IPS DF 6.9 (cell line): ENCODE results near the gene HNRNPK.

Experiments
- DNase-seq: peaks from one replicate; pipeline ENCODE4 v3.0.0-alpha.2; 2013; ENCODE audit warnings: low read depth, low spot score
- H3K27ac ChIP-seq: one replicate; pipeline ENCODE4 v1.5.1; 2013; ENCODE audit warnings: low read length, control low read depth
- H3K27me3 ChIP-seq: 2 replicates; pipeline ENCODE4 v1.6.1; 2013; ENCODE audit warnings: mild to moderate bottlenecking, low read length; ENCODE audit not compliant: control insufficient read depth, insufficient read depth
- H3K36me3 ChIP-seq: 2 replicates; pipeline ENCODE4 v1.6.1; 2013; ENCODE audit warnings: low read length; ENCODE audit not compliant: control insufficient read depth, insufficient read depth
- H3K4me1 ChIP-seq: 2 replicates; pipeline ENCODE4 v1.6.1; 2013; ENCODE audit warnings: low read length; ENCODE audit not compliant: control insufficient read depth, insufficient read depth
- H3K4me3 ChIP-seq: 2 replicates; pipeline ENCODE4 v1.5.1; 2013; ENCODE audit warnings: mild to moderate bottlenecking, low read length
- H3K9me3 ChIP-seq: 2 replicates; pipeline ENCODE4 v1.6.1; 2013; ENCODE audit warnings: low read length, inconsistent platforms; ENCODE audit not compliant: control insufficient read depth, insufficient read depth
- WGBS: extraction: QIAGEN DNeasy Blood & Tissue Kit; methylation state at CpG from one replicate; pipeline ENCODE4 v1.1.7; 2013; ENCODE audit warnings: mixed read lengths, missing lambda C conversion rate; ENCODE audit not compliant: insufficient read length, insufficient coverage; 5-methylcytosine and 5-hydroxymethylcytosine counted together

Gene HNRNPK

GRCh38 chr9:83979812-83980394 lies at the start of gene HNRNPK:
HNRNPK (minus strand) TSS chr9:83980215; CDS start chr9:83978252, 1,963 bp downstream.
- peak; percentile 93 for DNase-seq
- no peaks in the 10 kb centered on the region for H3K27me3 ChIP-seq
- H3K9me3 ChIP-seq, result no peaks in the 10 kb centered on the region
- WGBS, result no CpG with 5 or more reads among the region's 57 CpGs
- no peaks in the 10 kb centered on the region for H3K4me1 ChIP-seq
- peak within 1 kb of the TSS; percentile 95 for H3K4me3 ChIP-seq
- peaks cover 8% of the 10 kb centered on the region; the same call in 1 of the 2 replicates for H3K36me3 ChIP-seq
- no peak within 1 kb of the TSS for H3K27ac ChIP-seq

GRCh38 chr9:84027201-84027600 lies 47.2 kb upstream of the HNRNPK start:
- no peaks in the 10 kb centered on the region for H3K9me3 ChIP-seq
- no peak overlapping the region for H3K27ac ChIP-seq

GRCh38 chr9:84024041-84024575 lies 44.1 kb upstream of the HNRNPK start:
- Histone ChIP-seq H3K27me3 (no peaks in the 10 kb centered on the region), H3K9me3 (no peaks in the 10 kb centered on the region), H3K36me3 (no peaks in the 10 kb centered on the region), H3K27ac (no peak overlapping the region), H3K4me1 (no peaks in the 10 kb centered on the region), H3K4me3 (no peak overlapping the region)
- no CpG with 5 or more reads among the region's 4 CpGs for WGBS
- DNase-seq, result no peak

More at GRCh38 chr9:84027201-84027600, 47.2 kb upstream of the HNRNPK start:
- Histone ChIP-seq H3K4me3 (no peak overlapping the region), H3K36me3 (no peaks in the 10 kb centered on the region), H3K27me3 (no peaks in the 10 kb centered on the region), H3K4me1 (no peaks in the 10 kb centered on the region)
- WGBS, result no CpG with 5 or more reads among the region's 4 CpGs
- no peak for DNase-seq

- DNase-seq, result no peak
- no peaks in the 10 kb centered on the region for H3K27me3 ChIP-seq
- H3K4me1 ChIP-seq, result no peaks in the 10 kb centered on the region
- H3K27ac ChIP-seq, result no peak overlapping the region
- H3K4me3 ChIP-seq, result no peak overlapping the region
- no peaks in the 10 kb centered on the region for H3K9me3 ChIP-seq
- no CpG with 5 or more reads among the region's 2 CpGs for WGBS
- no peaks in the 10 kb centered on the region for H3K36me3 ChIP-seq
Measured at GRCh38 chr9:84007662-84008061, 27.6 kb upstream of the HNRNPK start.

- H3K27me3 ChIP-seq, result no peaks in the 10 kb centered on the region
Measured at GRCh38 chr9:84003246-84003645, 23.2 kb upstream of the HNRNPK start.

GRCh38 chr9:84002344-84002743 lies 22.3 kb upstream of the HNRNPK start:
- no peak overlapping the region for H3K27ac ChIP-seq
- H3K4me1 ChIP-seq, result no peaks in the 10 kb centered on the region
- H3K36me3 ChIP-seq, result peaks cover 3% of the 10 kb centered on the region; the same call in 1 of the 2 replicates

More at GRCh38 chr9:84003246-84003645, 23.2 kb upstream of the HNRNPK start:
- Histone ChIP-seq H3K27ac (no peak overlapping the region), H3K9me3 (no peaks in the 10 kb centered on the region), H3K4me1 (no peaks in the 10 kb centered on the region), H3K4me3 (no peak overlapping the region), H3K36me3 (peaks cover 3% of the 10 kb centered on the region; the same call in 1 of the 2 replicates)
- no CpG with 5 or more reads among the region's 3 CpGs for WGBS
- no peak for DNase-seq

GRCh38 chr9:84001621-84002020 lies 21.6 kb upstream of the HNRNPK start:
- Histone ChIP-seq H3K36me3 (peaks cover 3% of the 10 kb centered on the region; the same call in 1 of the 2 replicates), H3K27ac (no peak overlapping the region), H3K4me1 (no peaks in the 10 kb centered on the region), H3K4me3 (no peak overlapping the region), H3K27me3 (no peaks in the 10 kb centered on the region), H3K9me3 (no peaks in the 10 kb centered on the region)
- WGBS, result no CpG with 5 or more reads among the region's 2 CpGs
- DNase-seq, result no peak

More at GRCh38 chr9:84002344-84002743, 22.3 kb upstream of the HNRNPK start:
- Histone ChIP-seq H3K4me3 (no peak overlapping the region), H3K9me3 (no peaks in the 10 kb centered on the region), H3K27me3 (no peaks in the 10 kb centered on the region)
- no peak for DNase-seq

- H3K9me3 ChIP-seq, result no peaks in the 10 kb centered on the region
- H3K36me3 ChIP-seq, result peaks cover 3% of the 10 kb centered on the region; the same call in 1 of the 2 replicates
- no peak for DNase-seq
- H3K4me1 ChIP-seq, result no peaks in the 10 kb centered on the region
- H3K27me3 ChIP-seq, result no peaks in the 10 kb centered on the region
- no peak overlapping the region for H3K27ac ChIP-seq
- no CpG with 5 or more reads among the region's 3 CpGs for WGBS
- H3K4me3 ChIP-seq, result no peak overlapping the region
Measured at GRCh38 chr9:84000186-84000585, 20.2 kb upstream of the HNRNPK start.

- Histone ChIP-seq H3K27ac (no peak overlapping the region), H3K36me3 (peaks cover 3% of the 10 kb centered on the region; the same call in 1 of the 2 replicates)
Measured at GRCh38 chr9:83999141-83999918, 19.3 kb upstream of the HNRNPK start.

GRCh38 chr9:83996126-83996525 lies 16.1 kb upstream of the HNRNPK start:
- peaks cover under 1% of the 10 kb centered on the region; the same call in 1 of the 2 replicates for H3K36me3 ChIP-seq
- H3K27me3 ChIP-seq, result no peaks in the 10 kb centered on the region
- no peaks in the 10 kb centered on the region for H3K9me3 ChIP-seq
- WGBS, result no CpG with 5 or more reads among the region's 4 CpGs
- no peak for DNase-seq
- no peaks in the 10 kb centered on the region for H3K4me1 ChIP-seq
- no peak overlapping the region for H3K27ac ChIP-seq
- H3K4me3 ChIP-seq, result no peak overlapping the region

More at GRCh38 chr9:83999141-83999918, 19.3 kb upstream of the HNRNPK start:
- Histone ChIP-seq H3K27me3 (no peaks in the 10 kb centered on the region), H3K9me3 (no peaks in the 10 kb centered on the region), H3K4me3 (no peak overlapping the region), H3K4me1 (no peaks in the 10 kb centered on the region)
- no CpG with 5 or more reads among the region's 2 CpGs for WGBS
- DNase-seq, result no peak
